Type B pancreatic cell (in vitro differentiated cells): ENCODE results near the gene ITGBL1. TPM values are rescaled to one million over a fixed set of nuclear protein-coding genes. Genes with fewer than 3 reads are reported as not detected.

Experiments
- DNase-seq: peaks from one replicate; pipeline ENCODE4 v3.0.0; 2021; ENCODE audit warnings: mixed read lengths; ENCODE audit not compliant: unreplicated experiment; ENCODE audit errors: extremely low spot score
- H3K27ac Mint-ChIP-seq: 2 replicates; pipeline ENCODE4 v1.8.0; 2021; ENCODE audit warnings: mild to moderate bottlenecking, mixed read lengths
- H3K27me3 Mint-ChIP-seq: 2 replicates; pipeline ENCODE4 v1.8.0; 2021; ENCODE audit warnings: mixed read lengths
- H3K36me3 Mint-ChIP-seq: 2 replicates; pipeline ENCODE4 v1.8.0; 2021; ENCODE audit warnings: mixed read lengths
- H3K4me1 Mint-ChIP-seq: one replicate; pipeline ENCODE4 v1.8.0; 2021; ENCODE audit warnings: mixed read lengths; ENCODE audit not compliant: unreplicated experiment
- H3K4me3 Mint-ChIP-seq: 2 replicates; pipeline ENCODE4 v1.8.0; 2021; ENCODE audit warnings: mild to moderate bottlenecking, mixed read lengths
- H3K9me3 Mint-ChIP-seq: 2 replicates; pipeline ENCODE4 v1.8.0; 2021; ENCODE audit warnings: mixed read lengths
- total RNA-seq: library from RNA; stranded (reverse); gene quantifications from 2 replicates; pipeline ENCODE4 v1.2.1, GENCODE V29; 2021; ENCODE audit warnings: low replicate concordance
- TF ChIP-seq, protein P1 (sequence below): fragments of 200-600 bp; sonication (generic); conservative IDR thresholded peaks from 2 replicates; pipeline ENCODE4 v1.5.0; 2021; ENCODE audit warnings: antibody characterized with exemption, mild to moderate bottlenecking

The ITGBL1 gene
- total RNA-seq, 1 donor from 2014 or later: 0.14 TPM

- TF ChIP-seq, protein P1, sequence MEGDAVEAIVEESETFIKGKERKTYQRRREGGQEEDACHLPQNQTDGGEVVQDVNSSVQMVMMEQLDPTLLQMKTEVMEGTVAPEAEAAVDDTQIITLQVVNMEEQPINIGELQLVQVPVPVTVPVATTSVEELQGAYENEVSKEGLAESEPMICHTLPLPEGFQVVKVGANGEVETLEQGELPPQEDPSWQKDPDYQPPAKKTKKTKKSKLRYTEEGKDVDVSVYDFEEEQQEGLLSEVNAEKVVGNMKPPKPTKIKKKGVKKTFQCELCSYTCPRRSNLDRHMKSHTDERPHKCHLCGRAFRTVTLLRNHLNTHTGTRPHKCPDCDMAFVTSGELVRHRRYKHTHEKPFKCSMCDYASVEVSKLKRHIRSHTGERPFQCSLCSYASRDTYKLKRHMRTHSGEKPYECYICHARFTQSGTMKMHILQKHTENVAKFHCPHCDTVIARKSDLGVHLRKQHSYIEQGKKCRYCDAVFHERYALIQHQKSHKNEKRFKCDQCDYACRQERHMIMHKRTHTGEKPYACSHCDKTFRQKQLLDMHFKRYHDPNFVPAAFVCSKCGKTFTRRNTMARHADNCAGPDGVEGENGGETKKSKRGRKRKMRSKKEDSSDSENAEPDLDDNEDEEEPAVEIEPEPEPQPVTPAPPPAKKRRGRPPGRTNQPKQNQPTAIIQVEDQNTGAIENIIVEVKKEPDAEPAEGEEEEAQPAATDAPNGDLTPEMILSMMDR: no peak
- no peak overlapping the region for H3K4me3 Mint-ChIP-seq
- no peaks in the 10 kb centered on the region for H3K36me3 Mint-ChIP-seq
- no peak for DNase-seq
- H3K9me3 Mint-ChIP-seq: no peaks in the 10 kb centered on the region
- H3K27ac Mint-ChIP-seq: no peak overlapping the region
- H3K27me3 Mint-ChIP-seq: peaks cover 7% of the 10 kb centered on the region
- H3K4me1 Mint-ChIP-seq: no peaks in the 10 kb centered on the region
Observed at GRCh38 chr13:101611491-101612475, 159.3 kb downstream of the ITGBL1 start.

- peaks cover 7% of the 10 kb centered on the region for H3K27me3 Mint-ChIP-seq
- H3K36me3 Mint-ChIP-seq: no peaks in the 10 kb centered on the region
- DNase-seq: no peak
- no peak overlapping the region for H3K4me3 Mint-ChIP-seq
- H3K27ac Mint-ChIP-seq: no peak overlapping the region
- H3K4me1 Mint-ChIP-seq: no peaks in the 10 kb centered on the region
- no peaks in the 10 kb centered on the region for H3K9me3 Mint-ChIP-seq
- TF ChIP-seq, protein P1: no peak
Observed at GRCh38 chr13:101612735-101613134, 160.3 kb downstream of the ITGBL1 start.

- Mint-ChIP-seq H3K9me3 (no peaks in the 10 kb centered on the region), H3K27me3 (peaks cover 7% of the 10 kb centered on the region), H3K4me3 (no peak overlapping the region), H3K27ac (no peak overlapping the region), H3K4me1 (no peaks in the 10 kb centered on the region), H3K36me3 (no peaks in the 10 kb centered on the region)
- DNase-seq: no peak
- TF ChIP-seq, protein P1: no peak
Observed at GRCh38 chr13:101614491-101614890, 162.0 kb downstream of the ITGBL1 start.

- TF ChIP-seq, protein P1: no peak
- Mint-ChIP-seq H3K4me3 (no peak overlapping the region), H3K9me3 (no peaks in the 10 kb centered on the region), H3K36me3 (no peaks in the 10 kb centered on the region), H3K27ac (no peak overlapping the region), H3K27me3 (peaks cover 3% of the 10 kb centered on the region), H3K4me1 (peaks cover 4% of the 10 kb centered on the region)
- DNase-seq: no peak
Observed at GRCh38 chr13:101618440-101619187, 166.1 kb downstream of the ITGBL1 start.

GRCh38 chr13:101621099-101621498 is 168.6 kb downstream of the ITGBL1 start:
- H3K27me3 Mint-ChIP-seq: no peaks in the 10 kb centered on the region
- peak overlapping the region; percentile 74 for H3K27ac Mint-ChIP-seq
- TF ChIP-seq, protein P1: no peak
- H3K4me1 Mint-ChIP-seq: peaks cover 16% of the 10 kb centered on the region
- no peak overlapping the region for H3K4me3 Mint-ChIP-seq
- no peaks in the 10 kb centered on the region for H3K36me3 Mint-ChIP-seq
- H3K9me3 Mint-ChIP-seq: no peaks in the 10 kb centered on the region
- no peak for DNase-seq
